Osteoblast (primary cell): ENCODE results near the gene WNK2. TPM values are rescaled to one million over a fixed set of nuclear protein-coding genes. Genes with fewer than 3 reads are reported as not detected.

Source experiments
- DNase-seq: peaks from one replicate; pipeline ENCODE4 v3.0.0; 2011; ENCODE audit warnings: low spot score, mixed read lengths; ENCODE audit not compliant: insufficient read length; ENCODE audit errors: missing footprints
- H2AFZ ChIP-seq: 2 replicates; pipeline ENCODE4 v1.6.0; 2011; ENCODE audit warnings: mild to moderate bottlenecking, low read length
- H3K27ac ChIP-seq: 2 replicates; pipeline ENCODE4 v1.5.1; 2011; ENCODE audit warnings: mild to moderate bottlenecking, low read depth, low read length, moderate library complexity
- H3K27me3 ChIP-seq: 2 replicates; pipeline ENCODE4 v1.6.0; 2012; ENCODE audit warnings: mild to moderate bottlenecking, control low read depth, inconsistent platforms, low read length, moderate library complexity; ENCODE audit not compliant: insufficient read depth
- H3K36me3 ChIP-seq: 2 replicates; pipeline ENCODE4 v1.5.1; 2011; ENCODE audit warnings: mild to moderate bottlenecking, low read length, control low read depth, moderate library complexity; ENCODE audit not compliant: insufficient read depth
- H3K4me1 ChIP-seq: 2 replicates; pipeline ENCODE4 v1.5.1; 2011; ENCODE audit warnings: mild to moderate bottlenecking, low read length, control low read depth, moderate library complexity; ENCODE audit not compliant: insufficient read depth
- H3K4me2 ChIP-seq: 2 replicates; pipeline ENCODE4 v1.6.0; 2011; ENCODE audit warnings: mild to moderate bottlenecking, low read length; ENCODE audit not compliant: insufficient read depth
- H3K4me3 ChIP-seq: fragments of 200-600 bp; sonication (generic); 3 replicates; pipeline ENCODE4 v1.5.1; 2012; ENCODE audit warnings: mild to moderate bottlenecking, low read length, inconsistent platforms; ENCODE audit not compliant: insufficient read depth
- H3K79me2 ChIP-seq: 2 replicates; pipeline ENCODE4 v1.6.0; 2012; ENCODE audit warnings: mild to moderate bottlenecking, low read length, control low read depth, inconsistent platforms; ENCODE audit not compliant: insufficient read depth
- H3K9me3 ChIP-seq: 2 replicates; pipeline ENCODE4 v1.5.1; 2011; ENCODE audit warnings: low read depth, low read length, control low read depth
- H4K20me1 ChIP-seq: 2 replicates; pipeline ENCODE4 v1.6.0; 2012; ENCODE audit warnings: mild to moderate bottlenecking, low read length, control low read depth; ENCODE audit not compliant: insufficient read depth
- total RNA-seq: library from RNA; depleted of rRNA; stranded (reverse); fragments of >200 nt; gene quantifications from 2 replicates; pipeline ENCODE4 v1.2.3, GENCODE V29; 2012
- TF ChIP-seq, protein P1 (sequence below): IDR thresholded peaks from 2 replicates; pipeline ENCODE4 v1.5.1; 2011; ENCODE audit warnings: mild to moderate bottlenecking, low read depth, low read length, moderate library complexity; ENCODE audit errors: extremely low read depth

Gene WNK2
- total RNA-seq, 1 donor = not detected

DNA sequence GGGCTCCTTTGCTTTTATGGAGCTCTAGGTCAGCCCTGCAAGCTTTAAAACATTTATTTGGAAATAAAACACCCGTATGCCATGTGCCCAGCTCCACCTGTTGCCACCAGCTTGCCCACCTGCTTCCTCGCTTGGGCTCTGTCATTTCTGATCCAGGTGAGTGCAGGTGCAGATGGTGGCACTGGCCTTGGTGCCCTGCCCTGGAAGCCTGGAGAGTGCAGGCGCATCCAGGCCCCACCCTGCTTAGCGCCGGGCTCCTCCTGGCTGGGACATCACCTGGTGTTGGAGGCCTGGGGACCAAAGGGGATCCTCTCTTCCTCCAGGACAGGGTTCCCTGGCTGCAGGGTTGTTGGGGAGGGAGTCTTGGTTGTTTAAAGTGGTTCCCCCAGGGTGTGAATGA, 35.8 kb downstream of the WNK2 start:
- Histone ChIP-seq H4K20me1 (no peaks in the 10 kb centered on the region), H3K4me1 (peaks cover 8% of the 10 kb centered on the region), H3K4me2 (no peak overlapping the region), H2AFZ (no peak overlapping the region), H3K27me3 (no peaks in the 10 kb centered on the region), H3K79me2 (no peaks in the 10 kb centered on the region), H3K36me3 (no peaks in the 10 kb centered on the region), H3K9me3 (no peaks in the 10 kb centered on the region), H3K4me3 (no peak overlapping the region), H3K27ac (no peak overlapping the region)
- peak; percentile 49 for DNase-seq
- TF ChIP-seq, protein P1, sequence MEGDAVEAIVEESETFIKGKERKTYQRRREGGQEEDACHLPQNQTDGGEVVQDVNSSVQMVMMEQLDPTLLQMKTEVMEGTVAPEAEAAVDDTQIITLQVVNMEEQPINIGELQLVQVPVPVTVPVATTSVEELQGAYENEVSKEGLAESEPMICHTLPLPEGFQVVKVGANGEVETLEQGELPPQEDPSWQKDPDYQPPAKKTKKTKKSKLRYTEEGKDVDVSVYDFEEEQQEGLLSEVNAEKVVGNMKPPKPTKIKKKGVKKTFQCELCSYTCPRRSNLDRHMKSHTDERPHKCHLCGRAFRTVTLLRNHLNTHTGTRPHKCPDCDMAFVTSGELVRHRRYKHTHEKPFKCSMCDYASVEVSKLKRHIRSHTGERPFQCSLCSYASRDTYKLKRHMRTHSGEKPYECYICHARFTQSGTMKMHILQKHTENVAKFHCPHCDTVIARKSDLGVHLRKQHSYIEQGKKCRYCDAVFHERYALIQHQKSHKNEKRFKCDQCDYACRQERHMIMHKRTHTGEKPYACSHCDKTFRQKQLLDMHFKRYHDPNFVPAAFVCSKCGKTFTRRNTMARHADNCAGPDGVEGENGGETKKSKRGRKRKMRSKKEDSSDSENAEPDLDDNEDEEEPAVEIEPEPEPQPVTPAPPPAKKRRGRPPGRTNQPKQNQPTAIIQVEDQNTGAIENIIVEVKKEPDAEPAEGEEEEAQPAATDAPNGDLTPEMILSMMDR = no peak

DNA sequence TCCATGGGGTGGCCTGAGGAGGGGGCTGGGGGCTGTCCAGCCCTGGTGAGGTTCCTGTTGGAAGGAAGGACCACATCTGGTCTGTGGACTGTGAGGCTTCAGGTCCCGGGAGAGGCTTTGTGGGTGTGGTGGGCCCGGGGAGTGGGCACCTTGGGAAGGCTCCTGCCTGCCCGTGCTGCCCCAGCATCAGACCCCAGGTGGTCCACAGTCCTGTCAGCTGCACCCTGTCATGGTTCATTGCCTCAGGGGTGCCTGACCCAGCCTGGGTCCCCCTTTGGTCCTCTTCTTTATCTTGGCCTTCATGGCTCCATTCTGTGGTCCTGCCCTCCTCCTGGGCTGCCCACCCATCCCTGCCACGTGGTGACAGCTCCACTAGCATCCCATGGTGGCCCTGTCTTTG, 36.7 kb downstream of the WNK2 start:
- Histone ChIP-seq H3K4me2 (no peak overlapping the region), H3K36me3 (no peaks in the 10 kb centered on the region), H3K27me3 (no peaks in the 10 kb centered on the region), H3K79me2 (no peaks in the 10 kb centered on the region), H3K9me3 (no peaks in the 10 kb centered on the region), H3K4me3 (no peak overlapping the region), H3K27ac (no peak overlapping the region), H4K20me1 (no peaks in the 10 kb centered on the region), H2AFZ (no peak overlapping the region), H3K4me1 (peaks cover 8% of the 10 kb centered on the region)
- TF ChIP-seq, protein P1 = no peak
- DNase-seq = peak; percentile 77

DNA sequence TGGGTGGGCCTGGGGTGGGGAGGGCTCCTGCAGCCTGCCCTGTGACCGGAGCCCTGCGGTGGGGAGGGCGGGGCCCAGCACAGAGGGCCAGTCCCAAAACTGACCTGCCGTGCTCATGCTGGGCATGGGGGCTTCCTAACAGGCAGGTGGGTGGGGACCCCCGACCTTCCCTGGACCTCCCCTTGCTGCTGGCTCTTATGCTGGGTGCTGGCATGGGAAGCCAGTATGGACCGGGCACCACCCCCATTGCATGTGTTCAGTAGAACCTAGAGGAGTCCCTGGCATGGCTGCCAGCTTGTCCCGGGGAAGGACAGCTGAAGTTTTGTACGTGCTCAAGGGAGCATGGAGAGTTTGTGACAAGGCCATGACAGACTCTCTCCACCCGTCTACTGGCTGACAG, 37.1 kb downstream of the WNK2 start:
- H3K4me1 ChIP-seq = peaks cover 8% of the 10 kb centered on the region
- no peaks in the 10 kb centered on the region for H3K36me3 ChIP-seq
- H3K4me2 ChIP-seq = no peak overlapping the region
- no peaks in the 10 kb centered on the region for H3K9me3 ChIP-seq
- no peaks in the 10 kb centered on the region for H3K27me3 ChIP-seq
- H4K20me1 ChIP-seq = no peaks in the 10 kb centered on the region
- H3K27ac ChIP-seq = no peak overlapping the region
- TF ChIP-seq, protein P1 = no peak
- peak; percentile 68 for DNase-seq
- no peak overlapping the region for H3K4me3 ChIP-seq
- H2AFZ ChIP-seq = no peak overlapping the region
- H3K79me2 ChIP-seq = no peaks in the 10 kb centered on the region

DNA sequence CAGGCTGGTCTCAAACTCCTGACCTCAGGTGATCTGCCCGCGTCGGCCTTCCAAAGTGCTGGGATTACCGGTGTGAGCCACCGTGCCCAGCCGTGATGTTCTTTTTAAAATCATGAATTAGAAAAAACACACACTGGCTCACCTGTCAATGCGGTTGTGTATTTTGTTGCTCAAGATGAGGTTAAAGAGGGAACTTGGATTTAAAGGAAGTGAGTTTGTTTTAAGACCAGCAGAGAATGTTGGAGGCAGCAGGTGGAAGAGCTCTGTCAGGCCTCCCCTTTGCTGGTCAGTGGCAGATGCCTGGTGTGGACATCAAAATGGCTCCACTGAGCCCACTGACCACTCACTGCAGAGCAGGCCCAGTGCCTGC, 38.9 kb downstream of the WNK2 start:
- DNase-seq = no peak
- no peak overlapping the region for H2AFZ ChIP-seq
- H3K27ac ChIP-seq = no peak overlapping the region
- no peaks in the 10 kb centered on the region for H3K36me3 ChIP-seq
- no peaks in the 10 kb centered on the region for H3K79me2 ChIP-seq
- no peaks in the 10 kb centered on the region for H3K27me3 ChIP-seq
- TF ChIP-seq, protein P1 = no peak
- H3K4me1 ChIP-seq = peaks cover 8% of the 10 kb centered on the region
- H4K20me1 ChIP-seq = no peaks in the 10 kb centered on the region
- no peak overlapping the region for H3K4me2 ChIP-seq
- H3K9me3 ChIP-seq = no peaks in the 10 kb centered on the region
- H3K4me3 ChIP-seq = no peak overlapping the region
